Transverse colon (tissue), 4 donors: Measurements from ENCODE around the gene CDCP2. TPM values are rescaled to one million over a fixed set of nuclear protein-coding genes. Genes with fewer than 3 reads are reported as not detected.

ENCODE experiments used
- DNase-seq: peaks from one replicate; pipeline ENCODE4 v3.0.0-alpha.2; 2019
- H3K27ac ChIP-seq, 4 donors: fragments of 200-600 bp; sonication (generic); 2 replicates each; pipeline ENCODE4 v1.5.1; 2016 to 2018; ENCODE audit warnings: inconsistent platforms in 4 of 4
- H3K27me3 ChIP-seq: fragments of 200-600 bp; sonication (generic); 2 replicates; pipeline ENCODE4 v1.5.1; 2017; ENCODE audit warnings: inconsistent platforms
- H3K36me3 ChIP-seq, 4 donors: fragments of 200-600 bp; sonication (generic); 2 replicates each; pipeline ENCODE4 v1.5.1; 2017 to 2019; ENCODE audit warnings: inconsistent platforms in 4 of 4
- H3K4me1 ChIP-seq, 4 donors: fragments of 200-600 bp; sonication (generic); 2 replicates each; pipeline ENCODE4 v1.5.1; 2017 to 2020; ENCODE audit warnings: inconsistent platforms in 4 of 4
- H3K4me3 ChIP-seq, 4 donors: fragments of 200-600 bp; sonication (generic); 1 replicate in 1 of 4; 2 replicates in 3 of 4; pipeline versions ENCODE4 v1.5.1 to v1.6.1; 2017 to 2019; ENCODE audit warnings: inconsistent platforms in 4 of 4
- H3K9me3 ChIP-seq, 2 donors: fragments of 200-600 bp; sonication (generic); 2 replicates each; pipeline ENCODE4 v1.5.1; 2017 to 2019; ENCODE audit warnings: inconsistent platforms in 2 of 2
- CTCF ChIP-seq, 5 experiments: fragments of 200-600 bp in 3 of 5; fragments of 450-650 bp in 2 of 5; sonication (generic) in 3 of 5; IDR thresholded peaks; 1 replicate in 2 of 5; 2 replicates in 3 of 5; pipeline ENCODE4 v1.5.1; 2016 to 2017; ENCODE audit warnings: antibody characterized with exemption in 5 of 5, inconsistent platforms in 3 of 5, mild to moderate bottlenecking in 2 of 5, moderate library complexity in 1 of 5
- EP300 ChIP-seq: sonication (generic); formaldehyde crosslinking; IDR thresholded peaks from one replicate; pipeline ENCODE4 v1.6.1; 2017; ENCODE audit warnings: antibody characterized with exemption, low read depth
- POLR2A ChIP-seq: fragments of 450-650 bp; IDR thresholded peaks from one replicate; pipeline ENCODE4 v1.6.1; 2016; ENCODE audit warnings: antibody characterized with exemption, mild to moderate bottlenecking, moderate library complexity
- POLR2AphosphoS5 ChIP-seq, 3 donors: sonication (generic); formaldehyde crosslinking; IDR thresholded peaks; one replicate each; pipeline ENCODE4 v1.6.1; 2016; ENCODE audit warnings: antibody characterized with exemption in 3 of 3
- WGBS, 2 donors: methylation state at CpG; one replicate each; pipeline ENCODE4 v1.1.5; 2018; ENCODE audit warnings: low coverage in 1 of 2; 5-methylcytosine and 5-hydroxymethylcytosine counted together
- in situ Hi-C, 4 donors: fragments of 200-750 bp; cut with MboI; loops; one replicate each; pipeline versions ENCODE4 v1.15.0 to v1.15.1; 2017; ENCODE audit warnings: low sequenced_read_pairs in 3 of 4, low pct_ligation_motif_present in 1 of 4, low pct_unique_long_range_greater_than_20kb in 1 of 4
- intact Hi-C: fragments of 100-400 bp; cut with DNase I; formaldehyde crosslinking; loops from one replicate; pipeline ENCODE4 v1.15.1; 2023; ENCODE audit warnings: low total_unique reads
- total RNA-seq, 4 donors: library from RNA; depleted of rRNA; stranded (reverse); fragments of >200 nt; gene quantifications; one replicate each; pipeline ENCODE4 v1.1.0, GENCODE V29; 2016

The CDCP2 gene
- total RNA-seq, 4 donors from 2014 or later, result 0.48 TPM; not detected in 3

DNA sequence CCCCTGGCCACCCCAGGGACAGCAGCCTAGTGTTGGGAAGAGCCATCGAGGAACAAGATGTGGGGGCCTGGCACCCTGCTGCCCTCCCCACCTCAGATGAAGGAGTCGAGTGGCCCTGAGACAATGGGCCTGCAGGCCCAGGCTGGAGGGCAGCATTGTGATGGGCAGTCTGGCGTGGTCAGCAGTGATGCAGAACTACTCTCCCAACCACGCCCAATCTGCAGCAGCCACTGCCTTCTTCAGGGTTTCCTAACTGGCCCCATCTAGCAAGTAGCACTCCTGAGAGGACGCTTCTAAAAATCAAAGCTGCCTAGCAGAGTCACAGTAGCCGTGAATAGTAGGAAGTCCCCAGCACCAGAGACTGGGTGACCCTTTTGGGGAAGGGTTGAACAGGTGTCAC, 18.5 kb downstream of the CDCP2 start:
- TF ChIP-seq CTCF (IDR thresholded peaks at IDR 0.05), result no peak
- TF ChIP-seq EP300, result no peak
- TF ChIP-seq POLR2A, result no peak
- no peak for TF ChIP-seq POLR2AphosphoS5 (IDR thresholded peaks at IDR 0.05)
- H3K9me3 ChIP-seq, result no peaks in the 10 kb centered on the region
- 84% methylated on average over 6 of the region's 6 CpGs; no CpG with 5 or more reads in 1 of the 2 donors for WGBS, 2 donors
- no peak overlapping the region for H3K27ac ChIP-seq
- intact Hi-C loops (no loop called here), in situ Hi-C loops (no loop called here)
- no peak for DNase-seq
- no peak overlapping the region for H3K4me3 ChIP-seq
- H3K27me3 ChIP-seq, result no peaks in the 10 kb centered on the region
- no peaks in the 10 kb centered on the region for H3K4me1 ChIP-seq
- no peaks in the 10 kb centered on the region for H3K36me3 ChIP-seq

DNA sequence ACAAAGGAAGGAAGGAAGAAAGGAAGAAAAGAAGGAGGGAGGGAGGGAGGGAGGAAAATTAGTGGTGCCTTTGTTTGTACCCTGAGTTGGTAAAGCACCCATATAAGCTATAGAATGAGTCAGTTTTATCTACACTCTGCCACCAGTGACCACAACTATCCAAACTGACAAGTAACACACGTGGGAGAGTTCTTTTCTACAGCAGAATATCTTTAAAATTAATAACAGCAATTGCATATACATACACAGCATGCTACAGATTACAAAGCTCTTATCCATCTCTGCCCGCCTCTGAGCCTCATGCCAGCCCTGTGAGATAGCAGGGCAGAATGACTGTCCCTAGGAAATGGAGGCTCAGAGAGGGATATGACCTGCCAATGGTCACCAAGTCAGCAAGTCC, 20.3 kb downstream of the CDCP2 start:
- Histone ChIP-seq H3K36me3 (no peaks in the 10 kb centered on the region), H3K4me3 (no peak overlapping the region), H3K27me3 (no peaks in the 10 kb centered on the region), H3K27ac (no peak overlapping the region), H3K4me1 (no peaks in the 10 kb centered on the region), H3K9me3 (no peaks in the 10 kb centered on the region)
- intact Hi-C loops, result no loop called here
- 65% methylated on average over 2 of the region's 2 CpGs; no CpG with 5 or more reads in 1 of the 2 donors for whole genome bisulfite sequencing, 2 donors
- no peak for DNase-seq
- in situ Hi-C loops, result no loop called here
- TF ChIP-seq POLR2AphosphoS5 (IDR thresholded peaks at IDR 0.05) (no peak), EP300 (no peak), CTCF (IDR thresholded peaks at IDR 0.05) (no peak), POLR2A (no peak)

DNA sequence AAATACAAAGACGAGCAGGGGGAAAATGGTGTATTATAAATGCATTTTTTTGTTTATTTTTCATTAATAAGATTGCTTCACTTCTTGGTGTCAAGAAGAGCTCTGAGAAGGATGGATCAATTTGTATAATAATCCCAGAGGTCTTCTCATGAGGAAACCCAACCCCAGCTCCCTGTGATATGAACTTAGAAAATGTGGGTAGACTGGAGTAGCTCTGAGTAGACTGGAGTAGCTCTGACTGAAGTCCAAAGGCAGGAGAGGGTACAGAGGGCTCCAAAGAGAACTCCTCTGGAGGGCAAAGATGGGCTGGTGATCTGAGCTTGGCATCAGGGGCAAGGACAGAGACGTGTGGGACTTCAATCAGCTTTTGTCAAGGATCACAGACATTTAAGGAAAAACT, 21.4 kb downstream of the CDCP2 start:
- 76 to 80% methylated on average over 1 to 2 of the region's 2 CpGs for WGBS, 2 donors
- Histone ChIP-seq H3K4me3 (no peak overlapping the region), H3K36me3 (no peaks in the 10 kb centered on the region), H3K27me3 (no peaks in the 10 kb centered on the region), H3K4me1 (no peaks in the 10 kb centered on the region), H3K27ac (no peak overlapping the region), H3K9me3 (no peaks in the 10 kb centered on the region)
- in situ Hi-C loops, result no loop called here
- intact Hi-C loops, result no loop called here
- TF ChIP-seq EP300 (no peak), CTCF (IDR thresholded peaks at IDR 0.05) (no peak), POLR2AphosphoS5 (IDR thresholded peaks at IDR 0.05) (no peak), POLR2A (no peak)
- DNase-seq, result no peak

GRCh38 chr1:54129858-54130257, 22.9 kb downstream of the CDCP2 start:
- intact Hi-C loops, result no loop called here
- peaks cover 0 to under 1% (median 0%) of the 10 kb centered on the region in 4 donors for H3K4me1 ChIP-seq
- no peaks in the 10 kb centered on the region for H3K27me3 ChIP-seq
- no peaks in the 10 kb centered on the region for H3K9me3 ChIP-seq
- no peaks in the 10 kb centered on the region for H3K36me3 ChIP-seq
- in situ Hi-C loops, result loop anchor here in 1 of 4 donors (10.0 kb wide), 1 partner anchor 365 kb away; no protein-coding TSS in a partner anchor
- H3K4me3 ChIP-seq, result no peak overlapping the region
- 68 to 93% methylated on average over 2 of the region's 2 CpGs for WGBS, 2 donors
- TF ChIP-seq POLR2A, result no peak
- TF ChIP-seq CTCF (IDR thresholded peaks at IDR 0.05), result no peak
- no peak for TF ChIP-seq EP300
- no peak for TF ChIP-seq POLR2AphosphoS5 (IDR thresholded peaks at IDR 0.05)
- no peak overlapping the region for H3K27ac ChIP-seq
- DNase-seq, result no peak
